Spinal cord (tissue), 10 donors: ENCODE data around the gene ELAC2. TPM values are rescaled to one million over a fixed set of nuclear protein-coding genes. Genes with fewer than 3 reads are reported as not detected.
A peak's percentile ranks its signal among the peaks of the same experiment; 100 is the strongest.

Experiments
- DNase-seq, 6 donors: peaks; one replicate each; pipeline versions ENCODE4 v3.0.0 to v3.0.0-alpha.2; 2013 to 2015; ENCODE audit warnings: low spot score in 6 of 6, low read depth in 4 of 6
- H3K27ac ChIP-seq: one replicate; pipeline ENCODE4 v1.5.1; 2013; ENCODE audit warnings: low read depth, low read length, control low read depth
- H3K27me3 ChIP-seq: one replicate; pipeline ENCODE4 v1.6.1; 2013; ENCODE audit warnings: low read length; ENCODE audit not compliant: control insufficient read depth, insufficient read depth
- H3K36me3 ChIP-seq: one replicate; pipeline ENCODE4 v1.6.1; 2013; ENCODE audit warnings: low read length; ENCODE audit not compliant: control insufficient read depth, insufficient read depth
- H3K4me1 ChIP-seq: one replicate; pipeline ENCODE4 v1.6.1; 2013; ENCODE audit warnings: low read length; ENCODE audit not compliant: control insufficient read depth, insufficient read depth
- H3K4me3 ChIP-seq: one replicate; pipeline ENCODE4 v1.5.1; 2013; ENCODE audit warnings: low read depth, low read length, control low read depth
- H3K9me3 ChIP-seq: one replicate; pipeline ENCODE4 v1.6.1; 2013; ENCODE audit warnings: low read length; ENCODE audit not compliant: control insufficient read depth, insufficient read depth
- WGBS: methylation state at CpG from one replicate; pipeline ENCODE4 v1.1.5; 2013; ENCODE audit warnings: missing lambda C conversion rate; ENCODE audit not compliant: insufficient coverage; 5-methylcytosine and 5-hydroxymethylcytosine counted together
- polyA plus RNA-seq, 2 donors: library from polyadenylated mRNA; unstranded; fragments of 120-200 nt; gene quantifications; one replicate each; pipeline ENCODE4 v1.2.1, GENCODE V29; 2013; ENCODE audit not compliant: insufficient read length in 2 of 2
- total RNA-seq, 2 donors: library from RNA; depleted of rRNA in 1 of 2; stranded (reverse); fragments of 120-200 nt in 1 of 2; fragments of >200 nt in 1 of 2; gene quantifications; one replicate each; pipeline versions ENCODE4 v1.2.3 to v1.2.4, GENCODE V29; 2013 to 2014
- donor health status: healthy.

ELAC2 gene
- total and polyA plus RNA-seq, 4 donors: 55.3 to 64.4 (median 58.5) TPM

DNA sequence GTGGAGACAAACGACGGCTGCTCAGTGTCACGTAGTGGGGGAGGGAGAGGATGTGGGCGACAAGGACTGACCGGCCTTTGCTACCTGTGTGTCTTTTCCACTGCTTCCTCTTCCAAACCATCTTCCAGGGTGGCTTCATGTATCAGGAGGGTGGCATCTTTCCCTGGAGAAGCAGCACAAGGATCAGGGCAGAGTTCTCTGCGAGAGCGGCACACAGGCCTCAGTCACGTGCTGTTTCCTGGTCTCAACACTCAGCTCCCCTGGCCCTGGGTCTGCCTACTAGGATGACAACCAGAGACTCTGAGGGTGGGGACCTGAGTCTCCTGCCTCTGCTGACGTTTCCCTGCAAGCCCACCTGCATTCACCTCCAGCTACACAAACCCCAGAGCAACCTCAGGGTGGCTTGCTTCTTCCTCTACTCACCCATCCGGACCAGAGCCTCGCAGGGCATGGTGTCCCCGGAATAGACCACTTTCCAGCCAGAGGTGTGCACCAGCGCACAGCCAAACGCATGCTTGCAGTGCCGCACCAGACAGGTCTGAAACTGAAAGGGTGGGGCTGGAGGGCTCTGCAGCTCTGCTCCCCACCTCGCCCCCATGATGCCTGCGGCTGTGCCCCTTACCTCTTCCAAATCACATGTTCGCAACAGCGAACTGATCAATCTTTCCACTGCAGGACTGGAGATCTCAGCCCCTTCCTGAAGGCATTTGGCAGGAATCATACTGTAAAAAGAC lies 23.3 kb downstream of the ELAC2 start:
- WGBS: 93% methylated on average over 12 of the region's 19 CpGs
- DNase-seq: no peak

DNA sequence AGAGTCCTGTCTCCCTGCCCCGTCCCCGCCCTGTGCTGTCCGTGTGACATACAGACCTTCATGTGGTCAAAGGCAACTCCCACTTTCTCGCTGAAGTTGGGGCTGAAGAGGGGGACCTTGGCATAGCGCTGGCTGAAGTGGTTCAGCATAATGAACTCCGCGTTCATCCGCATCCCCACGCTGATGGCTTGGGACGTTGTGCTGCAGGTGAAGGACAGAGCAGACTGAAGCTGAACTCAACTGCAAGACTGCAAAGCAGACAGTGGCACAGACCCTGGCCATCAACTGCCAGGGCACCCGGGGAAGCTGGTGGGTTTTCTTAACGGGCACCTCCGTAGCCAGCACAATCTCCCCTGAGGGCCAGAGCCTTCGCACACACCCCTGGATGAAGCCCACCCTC lies 24.2 kb downstream of the ELAC2 start:
- Histone ChIP-seq H3K27ac (no peak overlapping the region), H3K9me3 (no peaks in the 10 kb centered on the region), H3K4me1 (no peaks in the 10 kb centered on the region), H3K27me3 (no peaks in the 10 kb centered on the region), H3K4me3 (no peak overlapping the region), H3K36me3 (peaks cover 82% of the 10 kb centered on the region)
- no peak for DNase-seq
- WGBS: 90% methylated on average over 14 of the region's 14 CpGs

More for the DNA sequence above, 23.3 kb downstream of the ELAC2 start:
- no peaks in the 10 kb centered on the region for H3K4me1 ChIP-seq
- H3K27ac ChIP-seq: no peak overlapping the region
- H3K4me3 ChIP-seq: no peak overlapping the region
- H3K27me3 ChIP-seq: no peaks in the 10 kb centered on the region
- H3K36me3 ChIP-seq: peaks cover 90% of the 10 kb centered on the region
- H3K9me3 ChIP-seq: no peaks in the 10 kb centered on the region

DNA sequence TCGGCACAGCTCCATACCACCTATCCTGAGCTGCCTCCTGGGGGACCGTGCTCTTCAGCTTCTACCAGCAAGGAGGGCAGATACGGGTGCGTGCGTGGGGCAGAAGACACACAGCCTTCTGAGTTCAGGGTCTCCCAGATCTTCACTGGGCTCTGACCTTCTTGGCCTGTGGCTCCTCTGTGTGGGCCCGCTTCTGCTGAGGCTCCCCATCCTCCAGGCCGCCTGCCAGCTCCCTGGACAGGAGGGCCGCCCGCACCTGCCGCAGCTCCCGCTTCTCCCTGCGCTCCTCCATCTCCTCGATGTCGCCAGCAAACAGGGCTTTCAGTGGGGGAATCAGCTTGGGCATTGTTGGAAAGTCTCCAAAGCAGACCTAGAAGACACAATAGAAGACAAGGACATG lies 25.2 kb downstream of the ELAC2 start:
- DNase-seq: no peak
- no peaks in the 10 kb centered on the region for H3K4me1 ChIP-seq
- no peaks in the 10 kb centered on the region for H3K9me3 ChIP-seq
- H3K27me3 ChIP-seq: no peaks in the 10 kb centered on the region
- H3K27ac ChIP-seq: no peak overlapping the region
- H3K36me3 ChIP-seq: peaks cover 75% of the 10 kb centered on the region
- 85% methylated on average over 9 of the region's 14 CpGs for WGBS
- no peak overlapping the region for H3K4me3 ChIP-seq

DNA sequence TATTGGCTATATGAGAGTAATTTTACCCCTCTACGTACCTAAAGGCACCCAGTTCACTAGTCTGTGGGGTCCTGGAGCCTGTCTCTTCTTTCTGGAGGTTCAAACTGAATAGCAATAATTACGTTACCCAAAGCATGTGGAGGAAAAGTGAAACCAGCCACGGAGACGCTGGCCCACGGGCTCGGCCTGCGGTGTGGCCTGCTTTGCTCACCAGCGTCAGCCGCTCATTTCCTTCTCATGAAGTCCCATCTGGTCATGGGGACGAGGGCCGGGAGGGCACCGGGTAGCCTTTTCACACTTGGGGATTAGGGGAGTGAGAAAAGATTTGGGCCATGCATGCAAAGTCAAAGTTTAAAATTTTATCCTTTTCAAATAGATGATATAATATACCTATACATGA lies 26.9 kb downstream of the ELAC2 start:
- DNase-seq: no peak
- no peaks in the 10 kb centered on the region for H3K27me3 ChIP-seq
- H3K4me1 ChIP-seq: peaks cover 6% of the 10 kb centered on the region
- H3K4me3 ChIP-seq: no peak overlapping the region
- H3K9me3 ChIP-seq: no peaks in the 10 kb centered on the region
- H3K27ac ChIP-seq: no peak overlapping the region
- 100% methylated on average over 6 of the region's 12 CpGs for WGBS
- H3K36me3 ChIP-seq: peaks cover 58% of the 10 kb centered on the region

DNA sequence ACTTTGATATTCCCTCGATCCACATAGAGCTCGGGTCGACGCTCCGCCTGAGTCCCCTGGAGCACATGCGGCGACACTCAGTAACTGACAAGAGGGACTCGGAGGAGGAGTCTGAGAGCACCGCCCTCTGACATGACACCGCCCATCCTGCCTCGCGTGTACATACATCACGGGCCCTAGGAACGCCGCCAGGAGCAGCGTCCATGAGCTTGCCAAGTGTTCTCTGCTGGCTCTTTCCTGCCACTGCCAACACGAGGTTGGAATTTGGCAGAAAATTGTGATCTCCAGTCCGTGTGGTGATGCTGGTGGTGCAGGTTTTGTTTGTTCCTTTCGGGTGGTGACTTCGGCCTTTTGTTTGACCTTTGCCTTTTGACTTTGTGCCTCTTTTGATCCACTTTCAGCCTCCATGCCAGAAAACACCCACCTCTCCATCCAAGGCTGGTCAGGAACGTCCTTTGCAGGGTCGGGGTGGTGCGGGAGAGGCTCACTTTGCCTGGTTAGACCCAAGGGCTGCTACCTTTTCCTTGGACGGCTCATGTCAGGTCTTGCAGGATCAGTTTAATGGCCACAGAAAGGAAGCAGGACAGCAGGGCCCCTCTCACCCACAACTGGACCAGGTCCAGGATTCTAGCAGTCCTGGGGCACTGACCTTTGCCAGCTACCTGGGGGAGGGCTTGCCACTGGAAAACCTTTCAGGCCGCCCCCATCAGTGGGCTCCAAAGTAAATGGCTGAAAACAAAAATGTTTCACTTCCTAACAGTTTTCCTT lies 27.6 kb downstream of the ELAC2 start:
- Histone ChIP-seq H3K27me3 (no peaks in the 10 kb centered on the region), H3K36me3 (peaks cover 51% of the 10 kb centered on the region), H3K4me1 (peaks cover 6% of the 10 kb centered on the region), H3K27ac (no peak overlapping the region), H3K4me3 (no peak overlapping the region), H3K9me3 (no peaks in the 10 kb centered on the region)
- peak in 1 of 6 donors; percentile 23 for DNase-seq
- WGBS: 83% methylated on average over 20 of the region's 25 CpGs

DNA sequence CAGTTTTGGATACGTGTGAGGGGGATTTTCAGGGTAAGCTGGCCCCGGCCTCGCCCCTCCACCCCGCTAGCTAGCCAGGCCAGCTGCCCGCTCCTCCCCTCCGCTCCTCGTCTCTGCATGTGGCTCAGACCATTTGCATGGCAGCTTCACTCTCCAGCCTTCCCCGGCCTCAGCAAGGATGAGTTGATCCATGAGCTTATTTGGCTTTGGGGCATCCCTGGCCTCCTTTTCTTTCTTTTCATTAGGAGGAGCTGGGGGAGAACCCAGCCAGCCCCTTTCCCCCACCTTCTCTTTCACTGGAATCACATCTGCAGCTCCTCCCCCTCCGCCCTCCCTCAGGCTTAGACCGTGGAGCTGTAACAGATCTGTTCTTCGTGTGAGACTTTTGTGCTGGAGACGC lies 30.7 kb downstream of the ELAC2 start:
- no peaks in the 10 kb centered on the region for H3K9me3 ChIP-seq
- WGBS: 31% methylated on average over 7 of the region's 12 CpGs
- no peaks in the 10 kb centered on the region for H3K27me3 ChIP-seq
- peaks cover 15% of the 10 kb centered on the region for H3K4me1 ChIP-seq
- no peak overlapping the region for H3K4me3 ChIP-seq
- peaks cover 25% of the 10 kb centered on the region for H3K36me3 ChIP-seq
- no peak overlapping the region for H3K27ac ChIP-seq
- peak in 1 of 6 donors; percentile 18 for DNase-seq

DNA sequence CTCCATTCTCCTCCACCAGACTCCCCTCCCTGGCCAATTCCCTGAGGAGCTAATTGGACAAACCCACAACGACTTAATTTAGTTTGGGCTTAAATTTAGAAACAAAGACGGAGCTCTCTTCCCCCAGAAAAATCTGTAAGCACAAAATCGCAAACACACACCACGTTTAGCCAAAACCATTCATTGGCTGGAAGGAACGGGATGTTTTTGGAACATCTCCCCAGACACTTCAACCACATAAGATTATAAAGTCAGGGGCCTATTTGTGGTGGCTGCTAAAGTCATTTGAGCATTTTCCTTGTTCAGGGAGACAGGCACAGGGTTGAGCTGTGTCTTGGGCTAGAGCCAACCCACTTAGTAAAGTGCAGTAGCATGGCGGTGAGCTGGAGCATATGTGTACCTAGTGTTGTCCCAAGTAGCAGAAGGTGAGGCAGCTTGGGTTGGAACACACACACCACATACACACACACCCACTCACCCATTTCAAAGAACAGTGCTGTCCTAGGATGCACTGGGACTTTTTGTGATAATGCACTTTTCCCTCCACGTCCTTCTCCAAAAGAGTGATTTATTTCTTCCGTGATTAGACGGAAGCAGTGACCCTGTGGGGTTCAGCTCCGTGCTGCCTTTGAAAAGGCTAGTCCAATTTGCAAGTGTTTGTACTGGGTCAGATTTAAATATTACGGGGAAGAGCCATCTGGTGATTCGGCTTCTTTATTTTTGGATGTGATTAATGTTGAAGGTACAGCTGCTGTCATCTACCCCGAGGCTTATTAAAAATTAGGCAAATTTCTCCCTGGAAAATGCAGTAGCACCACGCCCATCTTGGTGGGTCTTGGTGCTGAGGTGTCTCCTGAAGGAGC lies 32.2 kb downstream of the ELAC2 start:
- H3K36me3 ChIP-seq: peaks cover 17% of the 10 kb centered on the region
- peaks cover 15% of the 10 kb centered on the region for H3K4me1 ChIP-seq
- no peaks in the 10 kb centered on the region for H3K9me3 ChIP-seq
- H3K27ac ChIP-seq: no peak overlapping the region
- no peak overlapping the region for H3K4me3 ChIP-seq
- 51% methylated on average over 10 of the region's 14 CpGs for WGBS
- peak in 2 of 6 donors; percentile 29 to 76 for DNase-seq
- H3K27me3 ChIP-seq: no peaks in the 10 kb centered on the region

DNA sequence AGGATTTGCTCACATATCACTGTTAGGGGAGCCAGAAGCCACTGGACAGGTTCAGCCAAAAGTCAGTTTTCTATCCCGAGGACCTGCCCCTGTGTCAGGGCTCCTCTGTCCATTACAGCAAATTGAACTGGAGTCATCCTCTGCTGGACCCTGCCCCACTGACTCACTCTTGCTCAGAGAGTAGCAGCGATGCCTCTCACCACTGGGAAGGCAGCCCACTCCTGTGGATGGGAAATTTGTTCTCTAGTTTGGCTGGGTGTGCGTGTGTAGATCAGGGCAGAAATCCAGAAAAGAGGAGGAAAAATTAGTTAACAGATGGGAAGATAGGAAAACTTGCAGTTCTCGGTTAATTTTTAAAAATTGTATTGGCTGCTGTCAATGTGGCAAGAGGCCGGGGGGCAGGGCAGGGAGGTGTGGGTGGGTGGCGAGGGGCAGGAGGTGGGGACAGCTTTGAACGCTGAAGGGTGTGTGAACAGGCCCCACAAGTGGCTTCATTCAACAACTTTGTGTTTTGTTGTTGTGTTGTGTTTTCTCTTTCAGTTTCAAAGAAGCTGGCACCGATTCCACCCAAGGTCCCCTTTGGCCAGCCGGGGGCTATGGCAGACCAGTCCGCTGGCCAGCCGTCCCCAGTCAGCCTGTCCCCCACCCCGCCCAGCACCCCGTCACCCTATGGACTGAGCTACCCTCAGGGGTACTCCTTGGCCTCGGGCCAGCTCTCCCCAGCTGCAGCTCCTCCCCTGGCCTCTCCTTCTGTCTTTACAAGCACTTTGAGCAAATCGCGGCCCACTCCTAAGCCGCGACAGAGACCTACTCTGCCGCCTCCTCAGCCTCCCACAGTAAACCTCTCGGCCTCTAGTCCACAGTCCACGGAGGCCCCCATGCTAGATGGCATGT lies 33.6 kb downstream of the ELAC2 start:
- H3K36me3 ChIP-seq: peaks cover 16% of the 10 kb centered on the region
- H3K27ac ChIP-seq: no peak overlapping the region
- peak in 4 of 6 donors; percentile 30 to 89 (median 46) for DNase-seq
- no peaks in the 10 kb centered on the region for H3K9me3 ChIP-seq
- no peaks in the 10 kb centered on the region for H3K27me3 ChIP-seq
- 75% methylated on average over 19 of the region's 21 CpGs for WGBS
- H3K4me3 ChIP-seq: no peak overlapping the region
- H3K4me1 ChIP-seq: peaks cover 15% of the 10 kb centered on the region

DNA sequence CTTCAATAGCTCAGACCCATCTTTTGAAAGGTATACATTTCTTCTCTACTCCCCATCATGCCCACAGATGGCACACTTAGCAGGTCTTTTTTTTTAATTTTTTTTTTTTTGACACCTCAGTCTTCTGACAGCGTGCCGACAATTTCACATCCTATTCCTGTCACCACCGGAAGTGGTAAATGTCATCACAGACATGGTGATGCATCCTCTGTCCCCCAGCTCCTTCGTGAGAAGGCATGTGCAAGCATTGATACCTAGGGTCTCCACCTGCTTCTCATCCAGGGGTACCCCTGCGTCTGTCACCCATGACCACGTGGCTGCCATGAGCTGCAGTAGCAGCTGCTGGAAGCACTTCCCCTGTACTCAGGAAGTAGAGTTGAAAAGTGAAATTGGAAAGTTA lies 35.6 kb downstream of the ELAC2 start:
- Histone ChIP-seq H3K36me3 (peaks cover 13% of the 10 kb centered on the region), H3K4me3 (no peak overlapping the region), H3K27ac (no peak overlapping the region), H3K4me1 (peaks cover 13% of the 10 kb centered on the region), H3K9me3 (no peaks in the 10 kb centered on the region), H3K27me3 (no peaks in the 10 kb centered on the region)
- WGBS: 97% methylated on average over 5 of the region's 6 CpGs
- DNase-seq: no peak
